ENCODE results near the gene SLC5A6.

SLC5A6 gene

GRCh38 chr2:27170581-27171337, 41.3 kb downstream of the SLC5A6 start:
- DNase-seq = no peak

- DNase-seq = no peak
Observed at GRCh38 chr2:27164960-27165763, 46.9 kb downstream of the SLC5A6 start.

GRCh38 chr2:27162151-27163121, 49.6 kb downstream of the SLC5A6 start:
- DNase-seq = no peak

- DNase-seq = no peak
Observed at GRCh38 chr2:27160191-27160590, 51.9 kb downstream of the SLC5A6 start.

GRCh38 chr2:27159271-27159670, 52.8 kb downstream of the SLC5A6 start:
- DNase-seq = no peak

GRCh38 chr2:27158468-27158867, 53.6 kb downstream of the SLC5A6 start:
- DNase-seq = no peak

GRCh38 chr2:27155069-27155520, 57.0 kb downstream of the SLC5A6 start:
- no peak for DNase-seq

GRCh38 chr2:27154488-27154887, 57.6 kb downstream of the SLC5A6 start:
- DNase-seq = no peak

- DNase-seq = no peak
Observed at GRCh38 chr2:27152796-27153464, 59.1 kb downstream of the SLC5A6 start.

- no peak for DNase-seq
Observed at GRCh38 chr2:27152102-27152795, 59.8 kb downstream of the SLC5A6 start.

- DNase-seq = no peak
Observed at GRCh38 chr2:27150639-27151230, 61.3 kb downstream of the SLC5A6 start.

Measured in stimulated activated naive CD4-positive, alpha-beta T cell treated with Interleukin-2 at 50 U/mL for 16 hours (primary cell).